Colonic mucosa (tissue), 4 donors: ENCODE results near the gene RASD1. TPM values are rescaled to one million over a fixed set of nuclear protein-coding genes. Genes with fewer than 3 reads are reported as not detected.

Experiments used
- DNase-seq: peaks from one replicate; pipeline ENCODE4 v3.0.0-alpha.2; 2020
- H3K27ac ChIP-seq: fragments of 200-600 bp; one replicate; pipeline ENCODE4 v1.8.0; 2021
- H3K27me3 ChIP-seq: fragments of 200-600 bp; one replicate; pipeline ENCODE4 v1.8.0; 2021
- H3K36me3 ChIP-seq: fragments of 200-600 bp; one replicate; pipeline ENCODE4 v1.8.0; 2021
- H3K4me1 ChIP-seq: fragments of 200-600 bp; one replicate; pipeline ENCODE4 v1.8.0; 2021; ENCODE audit warnings: mild to moderate bottlenecking
- H3K4me3 ChIP-seq: fragments of 200-600 bp; one replicate; pipeline ENCODE4 v1.8.0; 2021
- H3K9ac ChIP-seq, 2 donors: one replicate each; pipeline ENCODE4 v1.7.0; 2013; ENCODE audit warnings: control low read depth in 2 of 2, low read depth in 2 of 2, low read length in 2 of 2
- H3K9me3 ChIP-seq: fragments of 200-600 bp; one replicate; pipeline ENCODE4 v1.8.0; 2021
- CTCF ChIP-seq: fragments of 200-600 bp; IDR thresholded peaks from one replicate; pipeline ENCODE4 v1.8.0; 2022; ENCODE audit warnings: antibody characterized with exemption, mild to moderate bottlenecking
- intact Hi-C: fragments of 100-400 bp; cut with DNase I; formaldehyde crosslinking; loops from one replicate; pipeline ENCODE4 v1.14.1; 2022
- total RNA-seq, 2 donors: library from RNA; stranded (reverse); fragmentation: NEBNext Ultra II Directional in 1 of 2; extraction: Animal tissue kit (Norgen Biotek cat#: 25700) in 1 of 2; gene quantifications; one replicate each; pipeline ENCODE4 v1.2.1, GENCODE V29; 2021
- donor health status: healthy.
- donor health status: DM: no; HTN: no; CAD: no.
- donor health status: DM: no; HTN: no; CAD: no.

The RASD1 gene
- total RNA-seq, 2 donors from 2014 or later = 21.6 to 24.9 TPM

DNA sequence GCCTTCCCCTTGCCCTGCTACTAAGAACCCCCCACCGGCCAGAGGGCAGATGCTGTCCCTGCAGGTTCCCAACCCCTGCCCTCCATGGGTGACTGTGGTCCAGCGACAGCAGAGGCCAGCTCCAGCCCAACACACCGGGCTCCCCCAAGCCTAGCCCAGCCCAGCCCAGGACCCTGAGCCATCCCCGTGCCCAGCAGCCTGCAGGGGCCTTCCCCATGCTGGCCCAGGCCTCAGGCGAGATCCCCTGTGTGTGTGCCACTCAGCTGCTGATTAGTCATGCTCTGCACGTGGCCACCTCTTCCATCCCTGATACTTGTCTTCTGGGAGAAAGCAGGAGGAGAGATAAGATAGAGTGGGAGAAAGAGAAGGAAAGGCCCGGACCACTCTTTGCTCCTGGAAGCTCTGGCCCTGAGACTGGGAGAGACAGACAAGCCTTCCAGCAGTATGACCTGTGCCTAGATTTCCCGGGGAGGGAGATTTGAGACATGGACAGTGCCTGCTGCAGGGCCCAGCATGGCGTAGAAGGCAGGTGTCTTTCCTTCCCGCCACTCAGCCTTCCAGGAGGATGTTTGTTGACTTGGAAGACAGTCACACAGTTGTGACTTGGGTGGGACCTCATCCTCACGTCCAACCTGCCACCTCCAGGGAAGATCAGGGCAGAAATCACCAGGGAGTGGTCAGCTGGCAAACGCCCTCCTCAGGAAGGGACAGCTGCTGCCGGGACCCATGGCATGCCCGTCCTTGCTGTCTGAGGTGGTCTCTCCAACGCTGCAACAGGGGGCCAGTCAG, 41.3 kb upstream of the RASD1 start:
- TF ChIP-seq CTCF = no peak
- Histone ChIP-seq H3K36me3 (no peaks in the 10 kb centered on the region), H3K4me1 (peaks cover 10% of the 10 kb centered on the region), H3K27ac (peak overlapping the region; percentile 59), H3K9ac (peak overlapping the region; percentile 33 to 38), H3K27me3 (no peaks in the 10 kb centered on the region), H3K9me3 (no peaks in the 10 kb centered on the region), H3K4me3 (no peak overlapping the region)
- intact Hi-C loops = no loop called here
- peak; percentile 52 for DNase-seq

DNA sequence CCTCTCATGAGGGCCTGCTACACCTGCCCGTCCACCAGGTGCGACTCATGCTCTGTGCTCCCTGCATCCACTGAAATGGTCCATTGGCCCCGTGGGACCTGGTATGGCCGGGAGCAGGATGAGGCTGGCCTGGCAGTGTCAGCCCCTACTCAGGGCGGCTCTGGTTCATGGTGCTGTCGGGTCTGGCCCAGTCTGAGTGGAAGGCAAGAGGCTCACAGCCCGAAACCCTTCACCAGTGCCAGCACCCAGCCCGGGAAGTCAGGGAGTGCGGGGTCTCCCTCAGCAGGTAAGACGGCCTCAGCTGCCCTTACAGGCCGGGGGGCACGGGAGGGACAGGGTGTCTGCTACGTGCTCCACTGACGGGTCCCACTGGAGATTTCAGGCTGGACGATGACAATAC, 40.5 kb upstream of the RASD1 start:
- Histone ChIP-seq H3K9ac (no peak overlapping the region), H3K4me1 (peaks cover 10% of the 10 kb centered on the region), H3K9me3 (no peaks in the 10 kb centered on the region), H3K4me3 (no peak overlapping the region), H3K27ac (no peak overlapping the region), H3K27me3 (no peaks in the 10 kb centered on the region), H3K36me3 (no peaks in the 10 kb centered on the region)
- intact Hi-C loops = no loop called here
- no peak for DNase-seq
- TF ChIP-seq CTCF = no peak

DNA sequence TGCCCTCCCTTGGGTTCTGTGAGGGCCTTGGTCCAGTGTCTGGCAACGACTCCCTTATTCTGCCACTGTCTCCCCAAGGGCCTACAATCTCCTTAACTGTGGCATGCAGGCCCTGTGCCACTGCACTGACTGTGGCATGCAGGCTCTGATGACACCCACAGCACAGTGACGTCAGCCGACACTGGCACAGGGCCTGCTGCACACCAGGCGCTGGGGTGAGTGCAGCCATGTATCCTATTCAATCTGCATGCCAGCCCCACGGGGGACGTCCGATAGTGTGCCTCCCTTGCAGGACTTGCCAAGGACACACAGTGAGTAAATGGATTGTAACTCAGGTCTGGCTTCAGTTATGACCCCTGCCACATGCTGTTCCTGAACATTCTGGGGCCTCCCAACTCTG, 39.8 kb upstream of the RASD1 start:
- H3K9me3 ChIP-seq = no peaks in the 10 kb centered on the region

DNA sequence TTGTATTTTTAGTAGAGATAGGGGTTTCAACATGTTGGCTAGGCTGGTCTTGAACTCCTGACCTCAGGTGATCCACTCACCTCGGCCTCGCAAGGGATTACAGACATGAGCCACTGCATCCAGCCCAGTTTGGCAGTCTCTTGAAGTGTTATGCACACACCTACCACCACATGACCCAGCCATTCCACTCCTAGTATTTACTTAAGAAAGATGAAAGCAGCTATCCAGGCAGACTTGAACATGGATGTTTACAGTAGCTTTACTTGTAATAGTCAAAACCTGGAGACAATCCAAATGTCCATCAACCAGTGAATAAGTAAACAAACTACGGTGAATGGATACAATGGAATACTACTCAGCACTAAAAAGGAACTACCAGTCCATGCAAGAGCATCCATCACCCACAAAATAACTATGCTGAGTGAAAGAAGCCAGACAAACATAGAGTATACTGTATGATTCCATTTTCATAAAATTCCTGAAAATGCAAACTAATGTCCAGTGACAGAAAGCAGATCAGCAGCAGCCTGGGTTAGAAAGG, 37.8 kb upstream of the RASD1 start:
- no peak for TF ChIP-seq CTCF
- no peaks in the 10 kb centered on the region for H3K9me3 ChIP-seq
- no peaks in the 10 kb centered on the region for H3K4me1 ChIP-seq
- H3K27me3 ChIP-seq = no peaks in the 10 kb centered on the region
- H3K36me3 ChIP-seq = no peaks in the 10 kb centered on the region
- H3K27ac ChIP-seq = no peak overlapping the region
- H3K9ac ChIP-seq = no peak overlapping the region
- H3K4me3 ChIP-seq = no peak overlapping the region
- intact Hi-C loops = no loop called here
- peak; percentile 66 for DNase-seq

More for the DNA sequence above, 39.8 kb upstream of the RASD1 start:
- H3K9ac ChIP-seq = no peak overlapping the region
- H3K4me3 ChIP-seq = no peak overlapping the region
- H3K27me3 ChIP-seq = no peaks in the 10 kb centered on the region
- TF ChIP-seq CTCF = no peak
- peak; percentile 37 for DNase-seq
- H3K4me1 ChIP-seq = peaks cover 10% of the 10 kb centered on the region
- H3K27ac ChIP-seq = no peak overlapping the region
- no peaks in the 10 kb centered on the region for H3K36me3 ChIP-seq
- intact Hi-C loops = no loop called here

GRCh38 chr17:17532991-17533390, 36.8 kb upstream of the RASD1 start:
- Histone ChIP-seq H3K27me3 (no peaks in the 10 kb centered on the region), H3K4me3 (no peak overlapping the region), H3K36me3 (no peaks in the 10 kb centered on the region), H3K4me1 (no peaks in the 10 kb centered on the region), H3K9me3 (no peaks in the 10 kb centered on the region), H3K27ac (no peak overlapping the region), H3K9ac (no peak overlapping the region)
- TF ChIP-seq CTCF = no peak
- no peak for DNase-seq
- intact Hi-C loops = no loop called here
